GM12878 (cell line): ENCODE data around the gene ZNF880.

ENCODE experiments used
- CEBPZ ChIP-seq: fragments of 150-350 bp; IDR thresholded peaks from 2 replicates; pipeline ENCODE4 v1.6.1; 2016; ENCODE audit warnings: low read depth, low read length
- CTCF ChIP-seq, 3 experiments: IDR thresholded peaks in 2 of 3; conservative IDR thresholded peaks in 1 of 3; 2 replicates each; pipeline ENCODE4 v1.5.1; 2011; ENCODE audit warnings: low read depth in 3 of 3, low read length in 3 of 3, mild to moderate bottlenecking in 3 of 3, control low read depth in 2 of 3, moderate library complexity in 2 of 3, inconsistent platforms in 1 of 3, mixed read lengths in 1 of 3; ENCODE audit not compliant: control insufficient read depth in 2 of 3, insufficient read depth in 1 of 3; ENCODE audit errors: extremely low read depth in 1 of 3
- EZH2 ChIP-seq: IDR thresholded peaks from 2 replicates; pipeline ENCODE4 v1.6.1; 2012; ENCODE audit warnings: low read depth, mild to moderate bottlenecking, control low read depth, inconsistent platforms, low read length, borderline replicate concordance; ENCODE audit not compliant: control insufficient read depth
- SMC3 ChIP-seq: IDR thresholded peaks from 2 replicates; pipeline ENCODE4 v1.6.1; 2011; ENCODE audit warnings: low read length, improper control_type of control experiment, borderline replicate concordance

GRCh38 chr19:52415711-52416110, 46.0 kb downstream of the ZNF880 start:
- TF ChIP-seq EZH2 (no peak), CTCF (IDR thresholded peaks at IDR 0.05 in 2 of 3, conservative IDR thresholded peaks at IDR 0.05 in 1 of 3; ENCODE audit: control insufficient read depth in 2 of 3, extremely low read depth in 1 of 3, insufficient read depth in 1 of 3, low read depth in 3 of 3, low read length in 3 of 3) (no peak), CEBPZ (no peak), SMC3 (no peak)
